Ishikawa (cell line): ENCODE measurements around the gene CLTC.

ENCODE experiments used
- CEBPB ChIP-seq: IDR thresholded peaks from 2 replicates; pipeline ENCODE4 v1.6.1; 2012
- CREB1 ChIP-seq: IDR thresholded peaks from 2 replicates; pipeline ENCODE4 v1.6.1; 2012; ENCODE audit warnings: low read depth
- EGR1 ChIP-seq: IDR thresholded peaks from 2 replicates; pipeline ENCODE4 v1.6.1; 2012
- EP300 ChIP-seq: IDR thresholded peaks from 2 replicates; pipeline ENCODE4 v1.6.1; 2012; ENCODE audit warnings: borderline replicate concordance
- FOXM1 ChIP-seq: IDR thresholded peaks from 2 replicates; pipeline ENCODE4 v1.6.1; 2012; ENCODE audit warnings: low read depth, borderline replicate concordance
- NFIC ChIP-seq: IDR thresholded peaks from 2 replicates; pipeline ENCODE4 v1.6.1; 2012
- RAD21 ChIP-seq: IDR thresholded peaks from 2 replicates; pipeline ENCODE4 v1.6.1; 2012; ENCODE audit warnings: low read depth
- TAF1 ChIP-seq: IDR thresholded peaks from 2 replicates; pipeline ENCODE4 v1.6.1; 2012; ENCODE audit warnings: low read depth, mild to moderate bottlenecking
- TCF12 ChIP-seq: IDR thresholded peaks from 2 replicates; pipeline ENCODE4 v1.6.1; 2012; ENCODE audit warnings: low read depth
- TEAD4 ChIP-seq: IDR thresholded peaks from 2 replicates; pipeline ENCODE4 v1.6.1; 2012
- YY1 ChIP-seq: IDR thresholded peaks from 2 replicates; pipeline ENCODE4 v1.6.1; 2012; ENCODE audit warnings: low read depth
- ZBTB7A ChIP-seq: IDR thresholded peaks from 2 replicates; pipeline ENCODE4 v1.6.1; 2012; ENCODE audit warnings: low read depth
- TF ChIP-seq, protein P1 (sequence below): IDR thresholded peaks from 2 replicates; pipeline ENCODE4 v1.6.1; 2012; ENCODE audit warnings: low read depth, mild to moderate bottlenecking
- TF ChIP-seq, protein P2 (sequence below): IDR thresholded peaks from 2 replicates; pipeline ENCODE4 v1.6.1; 2012
- TF ChIP-seq, protein P3 (sequence below): IDR thresholded peaks from 2 replicates; pipeline ENCODE4 v1.6.1; 2012

CLTC gene

DNA sequence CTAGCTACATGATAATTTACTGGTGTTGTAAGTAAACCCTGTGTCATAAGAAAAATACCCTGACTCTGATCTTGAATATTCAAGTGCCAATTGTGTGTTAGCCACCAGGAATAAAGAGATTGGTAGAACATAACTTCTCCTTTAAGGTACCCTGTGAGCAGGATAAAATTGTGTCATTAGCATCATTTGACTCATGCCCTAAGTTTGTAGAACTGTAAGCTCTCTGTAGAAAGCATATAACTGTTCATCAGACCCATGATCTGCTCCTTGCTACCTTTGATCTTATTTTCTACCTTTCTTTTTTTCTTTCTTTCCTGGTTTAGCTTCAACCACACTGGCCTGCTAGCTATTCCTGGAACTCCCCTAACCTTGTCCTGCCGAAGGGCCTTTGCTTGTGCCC is 51.7 kb downstream of the CLTC start:
- TF ChIP-seq, protein P1, sequence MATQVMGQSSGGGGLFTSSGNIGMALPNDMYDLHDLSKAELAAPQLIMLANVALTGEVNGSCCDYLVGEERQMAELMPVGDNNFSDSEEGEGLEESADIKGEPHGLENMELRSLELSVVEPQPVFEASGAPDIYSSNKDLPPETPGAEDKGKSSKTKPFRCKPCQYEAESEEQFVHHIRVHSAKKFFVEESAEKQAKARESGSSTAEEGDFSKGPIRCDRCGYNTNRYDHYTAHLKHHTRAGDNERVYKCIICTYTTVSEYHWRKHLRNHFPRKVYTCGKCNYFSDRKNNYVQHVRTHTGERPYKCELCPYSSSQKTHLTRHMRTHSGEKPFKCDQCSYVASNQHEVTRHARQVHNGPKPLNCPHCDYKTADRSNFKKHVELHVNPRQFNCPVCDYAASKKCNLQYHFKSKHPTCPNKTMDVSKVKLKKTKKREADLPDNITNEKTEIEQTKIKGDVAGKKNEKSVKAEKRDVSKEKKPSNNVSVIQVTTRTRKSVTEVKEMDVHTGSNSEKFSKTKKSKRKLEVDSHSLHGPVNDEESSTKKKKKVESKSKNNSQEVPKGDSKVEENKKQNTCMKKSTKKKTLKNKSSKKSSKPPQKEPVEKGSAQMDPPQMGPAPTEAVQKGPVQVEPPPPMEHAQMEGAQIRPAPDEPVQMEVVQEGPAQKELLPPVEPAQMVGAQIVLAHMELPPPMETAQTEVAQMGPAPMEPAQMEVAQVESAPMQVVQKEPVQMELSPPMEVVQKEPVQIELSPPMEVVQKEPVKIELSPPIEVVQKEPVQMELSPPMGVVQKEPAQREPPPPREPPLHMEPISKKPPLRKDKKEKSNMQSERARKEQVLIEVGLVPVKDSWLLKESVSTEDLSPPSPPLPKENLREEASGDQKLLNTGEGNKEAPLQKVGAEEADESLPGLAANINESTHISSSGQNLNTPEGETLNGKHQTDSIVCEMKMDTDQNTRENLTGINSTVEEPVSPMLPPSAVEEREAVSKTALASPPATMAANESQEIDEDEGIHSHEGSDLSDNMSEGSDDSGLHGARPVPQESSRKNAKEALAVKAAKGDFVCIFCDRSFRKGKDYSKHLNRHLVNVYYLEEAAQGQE: no peak
- TF ChIP-seq, protein P2, sequence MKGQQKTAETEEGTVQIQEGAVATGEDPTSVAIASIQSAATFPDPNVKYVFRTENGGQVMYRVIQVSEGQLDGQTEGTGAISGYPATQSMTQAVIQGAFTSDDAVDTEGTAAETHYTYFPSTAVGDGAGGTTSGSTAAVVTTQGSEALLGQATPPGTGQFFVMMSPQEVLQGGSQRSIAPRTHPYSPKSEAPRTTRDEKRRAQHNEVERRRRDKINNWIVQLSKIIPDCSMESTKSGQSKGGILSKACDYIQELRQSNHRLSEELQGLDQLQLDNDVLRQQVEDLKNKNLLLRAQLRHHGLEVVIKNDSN: no peak
- TF ChIP-seq TAF1 (no peak), TCF12 (no peak), ZBTB7A (no peak), YY1 (no peak), CEBPB (no peak), EP300 (no peak), EGR1 (no peak)
- TF ChIP-seq, protein P3, sequence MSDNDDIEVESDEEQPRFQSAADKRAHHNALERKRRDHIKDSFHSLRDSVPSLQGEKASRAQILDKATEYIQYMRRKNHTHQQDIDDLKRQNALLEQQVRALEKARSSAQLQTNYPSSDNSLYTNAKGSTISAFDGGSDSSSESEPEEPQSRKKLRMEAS: no peak

DNA sequence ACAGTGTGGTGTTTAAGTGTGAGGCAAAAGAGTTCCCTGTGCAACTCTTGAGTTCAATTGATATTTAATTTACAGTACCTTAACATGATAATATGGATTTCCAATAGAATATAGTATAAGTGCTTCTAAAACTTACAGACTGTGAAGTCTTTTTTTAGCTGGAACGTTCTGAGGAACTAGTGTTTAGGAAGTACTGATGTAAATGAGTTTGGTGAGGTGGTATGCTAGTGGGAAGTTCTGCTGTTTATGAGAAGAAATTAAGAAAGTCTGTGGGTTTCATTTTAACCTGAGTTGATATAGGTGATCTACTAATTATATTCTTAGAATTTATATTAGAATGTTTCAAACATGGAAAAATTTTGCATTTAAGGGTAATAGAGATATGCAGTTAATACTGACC is 55.5 kb downstream of the CLTC start:
- TF ChIP-seq EGR1 (no peak), CEBPB (no peak), NFIC (no peak), TAF1 (no peak), ZBTB7A (no peak), TEAD4 (no peak), CREB1 (no peak), EP300 (no peak)
- TF ChIP-seq, protein P2: no peak

DNA sequence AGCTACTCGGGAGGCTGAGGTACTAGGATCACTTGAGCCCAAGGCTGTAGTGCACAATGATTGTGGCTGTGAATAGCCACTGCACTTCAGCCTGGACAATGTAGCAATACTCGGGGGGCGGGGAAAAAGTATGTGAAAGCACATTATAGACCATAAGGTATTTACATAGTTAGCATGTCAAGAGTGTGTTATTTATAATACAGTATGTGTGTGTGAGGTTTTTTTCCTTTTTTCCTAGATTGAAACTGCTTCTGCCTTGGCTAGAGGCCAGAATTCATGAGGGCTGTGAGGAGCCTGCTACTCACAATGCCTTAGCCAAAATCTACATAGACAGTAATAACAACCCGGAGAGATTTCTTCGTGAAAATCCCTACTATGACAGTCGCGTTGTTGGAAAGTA is 57.0 kb downstream of the CLTC start:
- TF ChIP-seq YY1 (no peak), NFIC (no peak), ZBTB7A (no peak), EP300 (no peak), TCF12 (no peak), CREB1 (no peak), TEAD4 (no peak), CEBPB (no peak)
- TF ChIP-seq, protein P2: no peak
- TF ChIP-seq, protein P1: no peak
- TF ChIP-seq, protein P3: no peak

DNA sequence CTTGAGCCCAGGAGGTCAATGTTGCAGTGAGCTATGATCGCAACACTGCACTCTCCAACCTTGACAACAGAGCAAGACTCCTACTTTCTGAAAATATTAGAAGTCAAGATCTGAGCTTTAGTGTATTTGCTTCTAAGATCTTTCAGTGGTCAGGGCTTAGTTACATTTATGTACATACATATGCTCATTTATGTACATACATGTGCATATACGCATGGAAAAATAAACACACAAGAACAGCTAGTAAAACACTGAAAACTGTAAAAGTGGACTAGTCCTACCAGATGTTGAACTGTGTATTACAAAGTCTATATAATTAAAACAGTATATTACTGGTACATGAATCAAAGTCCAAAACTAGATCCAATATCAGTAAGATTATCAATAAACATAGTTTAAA is 59.2 kb downstream of the CLTC start:
- TF ChIP-seq YY1 (no peak), RAD21 (no peak), CREB1 (no peak), ZBTB7A (no peak), TCF12 (no peak), FOXM1 (no peak), TAF1 (no peak), EGR1 (no peak), EP300 (no peak)
- TF ChIP-seq, protein P3: no peak
- TF ChIP-seq, protein P1: no peak
